HG03060 (cell line): ENCODE data around the gene TMEM59.
"Not testable (repeated sequence)": the region's sequence is repeated elsewhere in the genome, so short reads cannot be mapped to it uniquely, and the experiment has no call there.

Experiments
- ATAC-seq: cut with Tn5 transposase; IDR thresholded peaks from one replicate; pipeline ENCODE4 v1.9.1; 2021; ENCODE audit warnings: low read depth, moderate number of reproducible peaks; ENCODE audit not compliant: unreplicated experiment

TMEM59 gene

GRCh38 chr1:54053745-54054437, 887 bp upstream of the TMEM59 start:
- no peak for ATAC-seq

GRCh38 chr1:54052431-54052933, 522 bp downstream of the TMEM59 start:
- ATAC-seq = no peak

GRCh38 chr1:54051933-54052430, 1.0 kb downstream of the TMEM59 start:
- ATAC-seq = no peak

- ATAC-seq = not testable (repeated sequence)
Observed at GRCh38 chr1:54050435-54050834, 2.6 kb downstream of the TMEM59 start.

GRCh38 chr1:54047384-54048305, 5.4 kb downstream of the TMEM59 start:
- ATAC-seq = no peak

- ATAC-seq = no peak
Observed at GRCh38 chr1:54046671-54047383, 6.2 kb downstream of the TMEM59 start.

GRCh38 chr1:54045496-54045895, 7.5 kb downstream of the TMEM59 start:
- no peak for ATAC-seq

- no peak for ATAC-seq
Observed at GRCh38 chr1:54041806-54042205, 11.2 kb downstream of the TMEM59 start.

- ATAC-seq = no peak
Observed at GRCh38 chr1:54037476-54037875, 15.5 kb downstream of the TMEM59 start.

- ATAC-seq = no peak
Observed at GRCh38 chr1:54028306-54029251, 24.4 kb downstream of the TMEM59 start.

- ATAC-seq = no peak
Observed at GRCh38 chr1:54027848-54028247, 25.2 kb downstream of the TMEM59 start.

GRCh38 chr1:54024811-54025210, 28.2 kb downstream of the TMEM59 start:
- not testable (repeated sequence) for ATAC-seq

- ATAC-seq = no peak
Observed at GRCh38 chr1:54024358-54024757, 28.6 kb downstream of the TMEM59 start.

- not testable (repeated sequence) for ATAC-seq
Observed at GRCh38 chr1:54019562-54020176, 33.3 kb downstream of the TMEM59 start.

GRCh38 chr1:54018635-54019034, 34.4 kb downstream of the TMEM59 start:
- no peak for ATAC-seq

- no peak for ATAC-seq
Observed at GRCh38 chr1:54017979-54018378, 35.0 kb downstream of the TMEM59 start, which contains the start of gene LDLRAD1. TSS of gene LDLRAD1 (minus strand) at chr1:54018186. CDS start at chr1:54018112, 74 bp downstream.

GRCh38 chr1:54016343-54017282, 36.4 kb downstream of the TMEM59 start:
- ATAC-seq = no peak
